Mesendoderm (in vitro differentiated cells): ENCODE results near the gene MICB.
"Not testable (repeated sequence)": the region's sequence is repeated elsewhere in the genome, so short reads cannot be mapped to it uniquely, and the experiment has no call there.

Experiments used
- DNase-seq: peaks from one replicate; pipeline ENCODE4 v3.0.0; 2013
- H2AK5ac ChIP-seq: 2 replicates; pipeline ENCODE4 v1.6.1; 2013; ENCODE audit warnings: low read length, inconsistent platforms
- H2BK120ac ChIP-seq: 2 replicates; pipeline ENCODE4 v1.6.1; 2013; ENCODE audit warnings: low read depth, mild to moderate bottlenecking, low read length, moderate library complexity, mixed read lengths
- H2BK15ac ChIP-seq: replicated peaks from 2 replicates; pipeline ENCODE4 v1.6.1; 2013; ENCODE audit warnings: low read depth, mild to moderate bottlenecking, moderate library complexity
- H2BK5ac ChIP-seq: 2 replicates; pipeline ENCODE4 v1.6.1; 2013; ENCODE audit warnings: low read length, inconsistent platforms
- H3K18ac ChIP-seq: 2 replicates; pipeline ENCODE4 v1.6.1; 2013; ENCODE audit warnings: mild to moderate bottlenecking, low read length, mixed read lengths
- H3K23ac ChIP-seq: one replicate; pipeline ENCODE4 v1.6.1; 2013; ENCODE audit warnings: low read length
- H3K27ac ChIP-seq: 2 replicates; pipeline ENCODE4 v1.5.1; 2013; ENCODE audit warnings: low read depth, mild to moderate bottlenecking, inconsistent platforms, low read length, moderate library complexity
- H3K27me3 ChIP-seq: 2 replicates; pipeline ENCODE4 v1.6.1; 2013; ENCODE audit warnings: low read length, control low read depth, mild to moderate bottlenecking, inconsistent platforms; ENCODE audit not compliant: insufficient read depth, poor library complexity
- H3K36me3 ChIP-seq: 2 replicates; pipeline ENCODE4 v1.6.1; 2013; ENCODE audit warnings: low read length, inconsistent platforms; ENCODE audit not compliant: control insufficient read depth, insufficient read depth
- H3K4ac ChIP-seq: one replicate; pipeline ENCODE4 v1.6.1; 2013; ENCODE audit warnings: low read depth, mild to moderate bottlenecking, low read length, moderate library complexity
- H3K4me1 ChIP-seq: 2 replicates; pipeline ENCODE4 v1.6.1; 2013; ENCODE audit warnings: low read depth, low read length, inconsistent platforms; ENCODE audit not compliant: control insufficient read depth
- H3K4me2 ChIP-seq: 2 replicates; pipeline ENCODE4 v1.6.1; 2013; ENCODE audit warnings: low read length
- H3K4me3 ChIP-seq: 2 replicates; pipeline ENCODE4 v1.5.1; 2013; ENCODE audit warnings: mild to moderate bottlenecking, low read length
- H3K56ac ChIP-seq: one replicate; pipeline ENCODE4 v1.6.1; 2013; ENCODE audit warnings: low read length
- H3K79me1 ChIP-seq: 2 replicates; pipeline ENCODE4 v1.6.1; 2013; ENCODE audit warnings: low read length, inconsistent platforms
- H3K79me2 ChIP-seq: 2 replicates; pipeline ENCODE4 v1.6.1; 2013; ENCODE audit warnings: mild to moderate bottlenecking, low read length; ENCODE audit not compliant: control insufficient read depth, insufficient read depth
- H3K9ac ChIP-seq: 2 replicates; pipeline ENCODE4 v1.6.1; 2013; ENCODE audit warnings: low read length, inconsistent platforms
- H4K5ac ChIP-seq: one replicate; pipeline ENCODE4 v1.6.1; 2013; ENCODE audit warnings: low read length
- H4K8ac ChIP-seq: one replicate; pipeline ENCODE4 v1.6.1; 2013; ENCODE audit warnings: low read depth, mild to moderate bottlenecking, control low read depth, low read length, moderate library complexity
- WGBS: extraction: QIAGEN DNeasy Blood & Tissue Kit; methylation state at CpG from one replicate; pipeline ENCODE4 v1.1.7; 2013; ENCODE audit warnings: low lambda C conversion rate, missing lambda C conversion rate; ENCODE audit not compliant: insufficient coverage; ENCODE audit errors: extremely low coverage; 5-methylcytosine and 5-hydroxymethylcytosine counted together

The MICB gene

DNA sequence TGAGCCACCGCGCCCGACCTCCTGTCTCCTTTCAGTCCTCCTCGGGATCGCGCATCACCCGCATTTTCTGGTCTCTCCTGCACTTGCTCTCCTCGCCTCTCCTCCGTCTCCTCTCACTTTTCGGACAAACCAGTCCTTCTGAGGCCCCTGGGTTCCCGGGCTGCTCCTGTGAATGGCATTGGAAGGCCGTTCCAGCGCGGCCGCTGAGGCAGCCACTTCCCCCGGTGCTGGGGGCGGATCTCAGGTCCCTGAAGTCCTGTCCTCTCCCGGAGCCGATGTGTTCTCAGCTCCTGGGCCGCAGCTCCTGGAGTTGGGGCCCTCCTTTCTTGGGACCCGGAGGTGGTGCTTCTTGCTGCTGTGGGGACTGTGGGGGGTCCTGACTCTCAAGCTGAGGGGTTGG, 803 bp downstream of the MICB start:
- peak overlapping the region; percentile 15 for H3K56ac ChIP-seq
- H3K18ac ChIP-seq: no peak overlapping the region
- WGBS: no CpG with 5 or more reads among the region's 21 CpGs

DNA sequence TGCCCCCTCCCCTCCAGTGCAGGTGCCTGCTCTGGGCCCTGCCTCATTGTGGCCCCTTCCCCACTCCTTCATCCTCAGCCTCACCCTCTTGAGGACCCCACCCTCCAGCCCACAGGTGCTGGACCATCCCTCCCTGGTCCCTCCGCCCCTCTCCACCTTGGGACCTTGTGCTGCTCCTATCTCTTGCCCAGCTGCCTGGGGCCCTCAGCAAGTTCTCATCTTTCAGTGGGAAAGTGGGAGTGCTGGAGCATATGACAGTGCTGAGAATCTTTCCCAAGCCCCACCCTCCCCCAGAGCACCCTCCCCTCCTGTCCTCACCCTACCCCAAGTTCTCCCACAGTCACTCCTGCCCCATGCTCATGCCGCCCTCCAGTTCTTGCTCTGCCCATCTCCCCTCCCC, 1.7 kb downstream of the MICB start:
- H3K36me3 ChIP-seq, H3K79me1 ChIP-seq, H3K4ac ChIP-seq, H3K9ac ChIP-seq, H3K18ac ChIP-seq, H3K4me1 ChIP-seq, H3K56ac ChIP-seq, H3K23ac ChIP-seq, H3K4me2 ChIP-seq, H2BK5ac ChIP-seq, H2AK5ac ChIP-seq, H4K8ac ChIP-seq, H3K27me3 ChIP-seq, H3K79me2 ChIP-seq, H2BK120ac ChIP-seq, H3K27ac ChIP-seq, H3K4me3 ChIP-seq, H4K5ac ChIP-seq, H2BK15ac ChIP-seq, DNase-seq: not testable (repeated sequence)
- whole genome bisulfite sequencing: no CpG with 5 or more reads among the region's 2 CpGs

More for the DNA sequence above, 803 bp downstream of the MICB start:
- Histone ChIP-seq H3K79me1 (no peaks in the 10 kb centered on the region), H3K4me2 (peak overlapping the region; percentile 29), H3K36me3 (no peaks in the 10 kb centered on the region), H3K79me2 (no peaks in the 10 kb centered on the region), H2AK5ac (no peak overlapping the region), H3K23ac (no peak overlapping the region), H3K9ac (no peak overlapping the region), H2BK15ac (no peak overlapping the region), H2BK5ac (no peak overlapping the region), H3K27ac (no peak overlapping the region), H3K27me3 (no peaks in the 10 kb centered on the region), H4K8ac (no peak overlapping the region), H3K4me3 (no peak overlapping the region), H2BK120ac (no peak overlapping the region), H4K5ac (no peak overlapping the region), H3K4me1 (no peaks in the 10 kb centered on the region), H3K4ac (no peak overlapping the region)
- peak; percentile 33 for DNase-seq

DNA sequence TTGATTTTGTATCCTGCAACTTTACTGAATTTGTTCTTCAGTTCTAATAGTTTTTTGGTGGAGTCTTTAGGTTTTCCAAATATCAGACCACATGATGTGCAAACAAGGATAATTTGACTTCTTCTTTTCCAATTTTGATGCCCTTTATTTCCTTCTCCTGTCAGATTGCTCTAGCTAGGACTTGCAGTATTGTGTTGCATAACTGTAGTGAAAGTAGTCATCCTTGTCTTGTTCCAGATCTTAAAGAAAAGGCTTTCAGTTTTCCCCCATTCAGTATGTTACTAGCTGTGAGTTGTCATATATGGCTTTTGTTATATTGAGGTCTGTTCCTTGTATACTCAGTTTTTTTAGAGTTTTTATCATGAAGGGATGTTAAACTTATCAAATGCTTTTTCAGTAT, 4.6 kb downstream of the MICB start:
- Histone ChIP-seq H3K27me3 (no peaks in the 10 kb centered on the region), H3K79me1 (peaks cover 2% of the 10 kb centered on the region)

DNA sequence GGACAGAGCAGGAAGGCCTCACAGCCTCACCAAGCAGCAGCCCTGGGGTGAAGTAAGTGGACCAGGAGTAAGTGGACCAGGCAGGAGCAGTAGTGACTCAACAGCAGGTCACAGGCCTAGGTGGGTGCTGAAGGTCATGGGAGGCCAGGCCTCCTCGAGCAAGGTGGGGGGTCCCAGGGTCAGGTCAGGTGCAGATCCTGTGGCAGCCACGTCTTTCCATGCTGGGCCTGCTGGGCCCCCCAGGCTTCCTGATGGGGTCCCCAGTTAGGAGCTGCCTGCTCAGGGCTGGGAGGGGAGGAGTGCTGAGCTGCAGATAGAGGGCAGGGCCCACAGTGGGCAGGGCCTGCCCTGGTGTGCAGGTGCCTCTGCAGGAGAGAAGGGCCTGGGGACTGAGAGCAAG, 11.1 kb downstream of the MICB start:
- H2BK15ac ChIP-seq, H3K23ac ChIP-seq, H4K5ac ChIP-seq, H3K18ac ChIP-seq, H3K27me3 ChIP-seq, H2BK120ac ChIP-seq, H3K36me3 ChIP-seq, DNase-seq, H3K56ac ChIP-seq, H3K4me3 ChIP-seq, H3K27ac ChIP-seq, H3K4me2 ChIP-seq, H2AK5ac ChIP-seq, H2BK5ac ChIP-seq, H3K79me1 ChIP-seq, H3K4me1 ChIP-seq, H3K9ac ChIP-seq, H4K8ac ChIP-seq, H3K79me2 ChIP-seq, H3K4ac ChIP-seq: not testable (repeated sequence)
- WGBS: no CpG with 5 or more reads among the region's 2 CpGs

More for the DNA sequence above, 4.6 kb downstream of the MICB start:
- H3K79me2 ChIP-seq: no peaks in the 10 kb centered on the region
- H2AK5ac ChIP-seq: no peak overlapping the region
- H2BK15ac ChIP-seq: no peak overlapping the region
- no peak for DNase-seq
- H3K4me1 ChIP-seq: no peaks in the 10 kb centered on the region
- no peak overlapping the region for H2BK5ac ChIP-seq
- H3K4me3 ChIP-seq: no peak overlapping the region
- H4K5ac ChIP-seq: no peak overlapping the region
- H3K4ac ChIP-seq: no peak overlapping the region
- H4K8ac ChIP-seq: no peak overlapping the region
- no peaks in the 10 kb centered on the region for H3K36me3 ChIP-seq
- no peak overlapping the region for H3K23ac ChIP-seq
- H3K9ac ChIP-seq: no peak overlapping the region
- H2BK120ac ChIP-seq: no peak overlapping the region
- no peak overlapping the region for H3K18ac ChIP-seq
- H3K56ac ChIP-seq: no peak overlapping the region
- H3K4me2 ChIP-seq: no peak overlapping the region
- H3K27ac ChIP-seq: no peak overlapping the region

DNA sequence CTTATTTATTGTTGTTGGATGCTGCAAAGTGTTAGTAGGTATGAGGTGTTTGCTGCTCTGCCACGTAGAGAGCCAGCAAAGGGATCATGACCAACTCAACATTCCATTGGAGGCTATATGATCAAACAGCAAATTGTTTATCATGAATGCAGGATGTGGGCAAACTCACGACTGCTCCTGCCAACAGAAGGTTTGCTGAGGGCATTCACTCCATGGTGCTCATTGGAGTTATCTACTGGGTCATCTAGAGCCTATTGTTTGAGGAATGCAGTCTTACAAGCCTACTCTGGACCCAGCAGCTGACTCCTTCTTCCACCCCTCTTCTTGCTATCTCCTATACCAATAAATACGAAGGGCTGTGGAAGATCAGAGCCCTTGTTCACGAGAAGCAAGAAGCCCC, 12.1 kb downstream of the MICB start:
- Histone ChIP-seq H3K27me3 (no peaks in the 10 kb centered on the region), H3K36me3 (no peaks in the 10 kb centered on the region), H3K9ac (no peak overlapping the region), H4K5ac (no peak overlapping the region), H4K8ac (no peak overlapping the region), H3K4me3 (no peak overlapping the region), H3K4me2 (no peak overlapping the region), H3K56ac (no peak overlapping the region), H2BK5ac (no peak overlapping the region), H3K79me2 (no peaks in the 10 kb centered on the region), H3K79me1 (peaks cover under 1% of the 10 kb centered on the region), H3K23ac (no peak overlapping the region), H2AK5ac (no peak overlapping the region), H3K27ac (no peak overlapping the region), H3K4me1 (no peaks in the 10 kb centered on the region), H2BK15ac (no peak overlapping the region), H3K18ac (no peak overlapping the region), H2BK120ac (no peak overlapping the region), H3K4ac (no peak overlapping the region)
- no peak for DNase-seq
- no CpG with 5 or more reads among the region's 4 CpGs for WGBS

DNA sequence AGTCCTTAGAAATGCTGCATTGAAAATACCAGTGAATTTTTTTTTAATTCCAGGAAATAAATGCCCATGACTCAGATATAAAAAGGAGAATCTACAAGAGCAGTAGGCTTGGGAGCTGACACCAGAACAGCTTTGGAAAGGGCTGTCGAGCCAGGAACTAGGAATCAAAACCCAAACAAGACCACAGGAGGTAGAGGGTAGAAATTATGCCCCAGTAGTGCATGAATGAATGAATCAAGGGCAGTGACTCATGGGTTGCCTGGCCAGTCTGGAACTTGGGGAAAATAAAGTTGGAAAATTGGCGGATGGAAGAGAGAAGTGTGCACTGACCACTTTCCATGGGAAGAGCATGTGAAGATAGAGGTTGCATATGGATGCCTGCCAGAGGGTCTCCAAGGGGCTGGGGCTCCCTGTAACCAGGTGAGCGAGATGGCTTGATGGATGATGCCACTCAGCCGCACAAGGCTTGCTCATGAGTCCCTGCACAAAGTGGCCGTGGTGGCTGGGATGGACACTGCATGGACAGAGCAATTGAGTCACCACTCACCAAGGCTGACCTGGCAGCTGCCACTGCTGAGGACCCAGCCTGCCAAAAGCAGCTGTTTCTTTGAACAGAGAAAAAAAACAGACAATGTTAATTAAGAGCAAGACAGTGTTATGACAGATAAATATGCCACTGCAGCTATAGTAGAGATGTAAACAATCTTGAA, 15.7 kb downstream of the MICB start:
- Histone ChIP-seq H3K4me1 (no peaks in the 10 kb centered on the region), H3K27me3 (no peaks in the 10 kb centered on the region), H3K23ac (no peak overlapping the region), H4K8ac (no peak overlapping the region), H3K9ac (no peak overlapping the region), H2AK5ac (no peak overlapping the region), H2BK5ac (no peak overlapping the region), H3K4ac (no peak overlapping the region), H3K18ac (no peak overlapping the region), H3K79me2 (no peaks in the 10 kb centered on the region), H3K79me1 (no peaks in the 10 kb centered on the region), H4K5ac (no peak overlapping the region), H3K27ac (no peak overlapping the region), H2BK120ac (no peak overlapping the region), H3K36me3 (no peaks in the 10 kb centered on the region), H3K4me2 (no peak overlapping the region), H3K56ac (no peak overlapping the region), H3K4me3 (no peak overlapping the region), H2BK15ac (no peak overlapping the region)
- WGBS: no CpG with 5 or more reads among the region's 5 CpGs
- DNase-seq: no peak
